ENCODE measurements around the gene PSMA7. TPM values are rescaled to one million over a fixed set of nuclear protein-coding genes. Genes with fewer than 3 reads are reported as not detected.
A peak's percentile ranks its signal among the peaks of the same experiment; 100 is the strongest.

PSMA7 gene
- total RNA-seq, 1 donor from 2014 or later = 318 TPM

DNA sequence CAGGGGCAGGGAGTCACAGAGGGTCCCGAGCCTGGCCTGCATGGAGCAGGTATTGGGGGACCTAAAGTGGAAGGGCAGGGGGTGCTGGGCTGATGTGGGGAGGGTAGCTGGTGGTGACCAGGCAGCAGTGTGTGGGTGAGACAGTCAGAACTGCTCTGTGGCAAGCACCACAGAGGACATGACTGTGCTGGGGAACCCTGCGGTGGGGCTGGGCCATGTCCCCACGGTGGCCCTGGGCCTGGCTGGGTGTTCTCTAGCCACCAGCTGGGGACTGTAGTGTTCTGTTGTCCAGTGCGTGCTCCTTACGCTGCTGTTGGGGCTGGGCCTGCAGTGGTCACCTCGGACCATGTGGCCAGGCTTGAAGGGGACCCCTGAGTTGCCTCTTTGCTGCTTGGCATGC is 3.9 kb upstream of the PSMA7 start:
- no peak overlapping the region for H3K27ac Mint-ChIP-seq (ENCODE audit: unreplicated experiment)
- TF ChIP-seq, protein P1, sequence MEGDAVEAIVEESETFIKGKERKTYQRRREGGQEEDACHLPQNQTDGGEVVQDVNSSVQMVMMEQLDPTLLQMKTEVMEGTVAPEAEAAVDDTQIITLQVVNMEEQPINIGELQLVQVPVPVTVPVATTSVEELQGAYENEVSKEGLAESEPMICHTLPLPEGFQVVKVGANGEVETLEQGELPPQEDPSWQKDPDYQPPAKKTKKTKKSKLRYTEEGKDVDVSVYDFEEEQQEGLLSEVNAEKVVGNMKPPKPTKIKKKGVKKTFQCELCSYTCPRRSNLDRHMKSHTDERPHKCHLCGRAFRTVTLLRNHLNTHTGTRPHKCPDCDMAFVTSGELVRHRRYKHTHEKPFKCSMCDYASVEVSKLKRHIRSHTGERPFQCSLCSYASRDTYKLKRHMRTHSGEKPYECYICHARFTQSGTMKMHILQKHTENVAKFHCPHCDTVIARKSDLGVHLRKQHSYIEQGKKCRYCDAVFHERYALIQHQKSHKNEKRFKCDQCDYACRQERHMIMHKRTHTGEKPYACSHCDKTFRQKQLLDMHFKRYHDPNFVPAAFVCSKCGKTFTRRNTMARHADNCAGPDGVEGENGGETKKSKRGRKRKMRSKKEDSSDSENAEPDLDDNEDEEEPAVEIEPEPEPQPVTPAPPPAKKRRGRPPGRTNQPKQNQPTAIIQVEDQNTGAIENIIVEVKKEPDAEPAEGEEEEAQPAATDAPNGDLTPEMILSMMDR (conservative IDR thresholded peaks at IDR 0.05) = no peak
- no peaks in the 10 kb centered on the region for H3K9me3 Mint-ChIP-seq
- peaks cover under 1% of the 10 kb centered on the region for H3K27me3 Mint-ChIP-seq (ENCODE audit: low read depth)
- DNase-seq (ENCODE audit: low read depth, low spot score) = no peak
- peaks cover 3% of the 10 kb centered on the region for H3K36me3 Mint-ChIP-seq (ENCODE audit: low read depth)
- H3K4me3 Mint-ChIP-seq = peak overlapping the region; percentile 78
- peaks cover 32% of the 10 kb centered on the region for H3K4me1 Mint-ChIP-seq

DNA sequence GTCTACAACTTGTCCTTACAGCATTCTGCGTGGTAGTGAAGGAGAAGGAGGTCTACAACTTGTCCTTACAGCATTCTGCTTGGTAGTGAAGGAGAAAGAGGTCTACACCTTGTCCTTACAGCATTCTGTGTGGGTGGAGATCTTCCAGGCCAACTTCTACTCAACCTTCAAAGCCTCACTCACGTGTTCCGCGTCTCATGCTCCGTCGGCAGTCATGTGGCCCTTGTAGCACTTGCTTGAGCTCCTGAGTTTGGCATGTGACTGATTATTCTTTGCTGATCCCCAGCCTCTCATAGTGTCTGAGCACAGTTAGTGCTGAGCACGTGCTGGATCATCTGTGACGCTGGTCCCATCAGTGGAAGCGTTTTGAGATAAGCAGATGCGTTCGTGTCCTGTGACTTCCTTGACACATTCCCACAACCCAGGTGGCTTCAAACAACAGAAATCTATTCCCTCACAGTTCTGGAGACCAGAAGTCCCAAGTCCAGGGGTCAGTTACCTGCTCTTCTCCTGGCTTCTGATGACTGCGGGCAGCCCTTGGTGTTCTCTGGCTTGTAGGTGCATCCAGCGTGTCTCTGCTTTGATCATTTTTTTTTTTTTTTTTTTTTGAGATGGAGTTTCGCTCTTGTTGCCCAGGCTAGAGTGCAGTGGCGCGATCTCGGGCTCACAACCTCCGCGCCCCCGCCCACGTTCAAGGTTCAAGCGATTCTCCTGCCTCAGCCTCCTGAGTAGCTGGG is 3.0 kb upstream of the PSMA7 start:
- Mint-ChIP-seq H3K4me1 (peaks cover 41% of the 10 kb centered on the region), H3K9me3 (no peaks in the 10 kb centered on the region), H3K27ac (ENCODE audit: unreplicated experiment) (no peak overlapping the region), H3K36me3 (ENCODE audit: low read depth) (peaks cover 8% of the 10 kb centered on the region), H3K27me3 (ENCODE audit: low read depth) (peaks cover 5% of the 10 kb centered on the region), H3K4me3 (peak overlapping the region; percentile 85)
- DNase-seq (ENCODE audit: low read depth, low spot score) = no peak
- TF ChIP-seq, protein P1 (conservative IDR thresholded peaks at IDR 0.05) = no peak

DNA sequence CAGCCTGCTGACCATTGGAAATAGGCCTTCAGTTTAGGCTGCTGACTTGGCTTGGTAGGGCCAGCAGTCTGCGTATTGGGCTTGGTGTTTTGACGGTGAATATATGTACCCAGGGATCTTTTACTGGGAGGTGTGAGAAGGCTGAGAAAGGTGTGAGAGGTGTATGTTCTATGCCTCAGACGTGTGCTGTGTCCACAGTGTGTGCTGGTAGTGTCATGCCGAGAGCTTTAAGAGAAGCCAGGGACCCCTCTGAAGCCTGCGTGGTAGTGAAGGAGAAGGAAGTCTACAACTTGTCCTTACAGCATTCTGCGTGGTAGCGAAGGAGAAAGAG is 2.5 kb upstream of the PSMA7 start:
- peaks cover 5% of the 10 kb centered on the region for H3K27me3 Mint-ChIP-seq (ENCODE audit: low read depth)
- TF ChIP-seq, protein P1 (conservative IDR thresholded peaks at IDR 0.05) = no peak
- H3K4me3 Mint-ChIP-seq = peak overlapping the region; percentile 85
- peaks cover 46% of the 10 kb centered on the region for H3K4me1 Mint-ChIP-seq
- no peaks in the 10 kb centered on the region for H3K9me3 Mint-ChIP-seq
- no peak for DNase-seq (ENCODE audit: low read depth, low spot score)
- no peak overlapping the region for H3K27ac Mint-ChIP-seq (ENCODE audit: unreplicated experiment)
- H3K36me3 Mint-ChIP-seq (ENCODE audit: low read depth) = peaks cover 10% of the 10 kb centered on the region

DNA sequence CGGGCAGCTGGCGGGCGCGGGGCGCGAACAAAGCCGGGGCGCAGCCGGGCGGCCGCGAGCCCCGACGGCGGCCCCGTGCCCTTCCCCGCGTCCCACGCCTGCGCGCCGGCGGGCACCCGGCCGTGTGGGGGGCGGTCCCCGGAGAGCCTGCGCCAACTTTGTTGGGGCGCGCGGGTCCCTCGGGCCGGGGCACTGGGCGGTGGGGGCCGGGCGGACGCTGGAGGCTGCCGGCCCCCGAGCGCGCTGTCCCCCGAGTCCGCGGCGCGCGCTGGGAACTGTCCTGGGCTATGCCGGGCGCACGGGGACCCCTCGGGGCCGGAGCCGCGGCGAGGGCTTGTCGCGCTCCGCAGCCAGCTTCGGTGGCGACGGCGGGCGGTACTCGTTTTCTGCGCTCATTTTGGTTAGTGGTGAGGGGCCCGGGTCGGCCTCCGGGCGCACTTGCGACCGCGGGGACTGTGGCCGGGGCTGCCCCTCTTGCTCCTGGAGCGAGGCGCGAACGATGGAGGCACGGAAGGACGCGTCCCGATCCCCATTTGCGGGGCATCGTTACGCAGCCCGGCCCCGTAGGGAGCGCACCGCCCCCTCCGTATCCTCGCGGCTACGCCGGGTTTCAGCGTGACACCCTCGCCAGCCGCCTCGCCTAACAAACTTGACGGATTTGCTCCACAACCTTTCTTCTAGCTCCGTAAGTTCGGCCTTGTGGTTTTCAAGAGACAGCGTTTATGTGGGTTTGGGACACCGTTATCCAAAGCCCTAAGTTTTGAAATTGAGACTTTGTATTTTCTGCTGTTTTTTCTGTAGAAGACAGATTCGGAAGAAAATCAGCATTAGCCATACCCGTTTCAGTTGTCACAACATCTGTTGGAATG is 997 bp upstream of the PSMA7 start:
- H3K36me3 Mint-ChIP-seq (ENCODE audit: low read depth) = peaks cover 11% of the 10 kb centered on the region
- peak overlapping the region; percentile 85 for H3K4me3 Mint-ChIP-seq
- peaks cover 5% of the 10 kb centered on the region for H3K27me3 Mint-ChIP-seq (ENCODE audit: low read depth)
- peaks cover 38% of the 10 kb centered on the region for H3K4me1 Mint-ChIP-seq
- TF ChIP-seq, protein P1 (conservative IDR thresholded peaks at IDR 0.05) = no peak
- no peak overlapping the region for H3K27ac Mint-ChIP-seq (ENCODE audit: unreplicated experiment)
- H3K9me3 Mint-ChIP-seq = no peaks in the 10 kb centered on the region
- peak; percentile 39 for DNase-seq (ENCODE audit: low read depth, low spot score)

GRCh38 chr20:62142252-62143080 is 728 bp downstream of the PSMA7 start:
- no peaks in the 10 kb centered on the region for H3K9me3 Mint-ChIP-seq
- peak overlapping the region; percentile 98 for H3K4me3 Mint-ChIP-seq
- H3K27ac Mint-ChIP-seq (ENCODE audit: unreplicated experiment) = peak overlapping the region; percentile 94
- H3K27me3 Mint-ChIP-seq (ENCODE audit: low read depth) = peaks cover 5% of the 10 kb centered on the region
- H3K4me1 Mint-ChIP-seq = peaks cover 37% of the 10 kb centered on the region
- DNase-seq (ENCODE audit: low read depth, low spot score) = no peak
- TF ChIP-seq, protein P1 (conservative IDR thresholded peaks at IDR 0.05) = no peak
- peaks cover 20% of the 10 kb centered on the region for H3K36me3 Mint-ChIP-seq (ENCODE audit: low read depth)
